Stimulated activated CD4-positive, alpha-beta T cell treated with anti-CD3 and anti-CD28 coated beads, Interleukin-1b, Interleukin-23, amount 100 ng/mL, for 1 hour (primary cell): ENCODE results near the gene RPUSD3.

Experiments
- DNase-seq, 2 donors: peaks; one replicate each; pipeline ENCODE4 v3.0.0-alpha.2; 2020; ENCODE audit warnings: low read depth in 2 of 2

RPUSD3 gene

GRCh38 chr3:9834520-9835380 lies 9.1 kb downstream of the RPUSD3 start:
- DNase-seq = no peak

GRCh38 chr3:9833078-9833477 lies 10.7 kb downstream of the RPUSD3 start:
- no peak for DNase-seq

- DNase-seq = no peak
Observed at GRCh38 chr3:9831253-9831652, 12.6 kb downstream of the RPUSD3 start.

GRCh38 chr3:9828801-9829755 lies 14.7 kb downstream of the RPUSD3 start:
- DNase-seq = no peak

- no peak for DNase-seq
Observed at GRCh38 chr3:9826815-9827573, 16.8 kb downstream of the RPUSD3 start.

GRCh38 chr3:9825451-9826040 lies 18.3 kb downstream of the RPUSD3 start:
- no peak for DNase-seq

- DNase-seq = no peak
Observed at GRCh38 chr3:9820946-9821345, 22.9 kb downstream of the RPUSD3 start.

- no peak for DNase-seq
Observed at GRCh38 chr3:9820543-9820942, 23.3 kb downstream of the RPUSD3 start.

GRCh38 chr3:9818666-9819335 lies 25.0 kb downstream of the RPUSD3 start:
- DNase-seq = no peak

- DNase-seq = no peak
Observed at GRCh38 chr3:9817436-9817835, 26.4 kb downstream of the RPUSD3 start.

- DNase-seq = no peak
Observed at GRCh38 chr3:9815986-9816385, 27.8 kb downstream of the RPUSD3 start.

GRCh38 chr3:9812870-9813483 lies 30.8 kb downstream of the RPUSD3 start:
- no peak for DNase-seq

- DNase-seq = no peak
Observed at GRCh38 chr3:9810846-9811245, 33.0 kb downstream of the RPUSD3 start.

- DNase-seq = no peak
Observed at GRCh38 chr3:9810433-9810770, 33.4 kb downstream of the RPUSD3 start.

GRCh38 chr3:9809615-9810432 lies 34.0 kb downstream of the RPUSD3 start, which contains the start of gene TTLL3:
TTLL3 (plus strand) TSS chr3:9810262; CDS start chr3:9810662, 400 bp downstream.
- DNase-seq = no peak

GRCh38 chr3:9809239-9809614 lies 34.6 kb downstream of the RPUSD3 start:
- DNase-seq = no peak

- no peak for DNase-seq
Observed at GRCh38 chr3:9808345-9809037, 35.3 kb downstream of the RPUSD3 start.

GRCh38 chr3:9807981-9808344 lies 35.8 kb downstream of the RPUSD3 start:
- no peak for DNase-seq
